TTC549 (cell line): ENCODE measurements around the gene ARHGAP22.

Source experiments
- FAIRE-seq: peaks from 2 replicates; lab custom pipeline; 2012; peaks lifted over from hg19 to GRCh38; lab: Jason Lieb, UNC

Gene ARHGAP22

GRCh38 chr10:48476279-48476982 lies 128.4 kb downstream of the ARHGAP22 start:
- FAIRE-seq = no peak

GRCh38 chr10:48475943-48476278 lies 129.0 kb downstream of the ARHGAP22 start:
- FAIRE-seq = no peak

GRCh38 chr10:48474765-48475365 lies 130.0 kb downstream of the ARHGAP22 start:
- no peak for FAIRE-seq

- no peak for FAIRE-seq
Observed at GRCh38 chr10:48473704-48474103, 131.2 kb downstream of the ARHGAP22 start.

GRCh38 chr10:48472501-48473069 lies 132.3 kb downstream of the ARHGAP22 start:
- FAIRE-seq = no peak

GRCh38 chr10:48470893-48471805 lies 133.7 kb downstream of the ARHGAP22 start:
- no peak for FAIRE-seq

- FAIRE-seq = no peak
Observed at GRCh38 chr10:48470115-48470892, 134.6 kb downstream of the ARHGAP22 start.

- no peak for FAIRE-seq
Observed at GRCh38 chr10:48469516-48470020, 135.3 kb downstream of the ARHGAP22 start.

GRCh38 chr10:48468866-48469511 lies 135.9 kb downstream of the ARHGAP22 start:
- no peak for FAIRE-seq

GRCh38 chr10:48468130-48468790 lies 136.6 kb downstream of the ARHGAP22 start:
- no peak for FAIRE-seq

- FAIRE-seq = no peak
Observed at GRCh38 chr10:48467669-48468068, 137.2 kb downstream of the ARHGAP22 start.

GRCh38 chr10:48466611-48467240 lies 138.1 kb downstream of the ARHGAP22 start:
- no peak for FAIRE-seq

GRCh38 chr10:48465860-48466521 lies 138.9 kb downstream of the ARHGAP22 start:
- FAIRE-seq = no peak

- no peak for FAIRE-seq
Observed at GRCh38 chr10:48464871-48465736, 139.8 kb downstream of the ARHGAP22 start.

GRCh38 chr10:48464121-48464870 lies 140.6 kb downstream of the ARHGAP22 start:
- FAIRE-seq = no peak

GRCh38 chr10:48463318-48464003 lies 141.4 kb downstream of the ARHGAP22 start:
- no peak for FAIRE-seq

- FAIRE-seq = no peak
Observed at GRCh38 chr10:48462482-48463020, 142.3 kb downstream of the ARHGAP22 start.
